ENCODE data around the gene PARS2. TPM values are rescaled to one million over a fixed set of nuclear protein-coding genes. Genes with fewer than 3 reads are reported as not detected.
A peak's percentile ranks its signal among the peaks of the same experiment; 100 is the strongest.
"Not testable (repeated sequence)": the region's sequence is repeated elsewhere in the genome, so short reads cannot be mapped to it uniquely, and the experiment has no call there.

PARS2 gene
- total RNA-seq, 1 donor from 2014 or later, result 7.1 TPM

DNA sequence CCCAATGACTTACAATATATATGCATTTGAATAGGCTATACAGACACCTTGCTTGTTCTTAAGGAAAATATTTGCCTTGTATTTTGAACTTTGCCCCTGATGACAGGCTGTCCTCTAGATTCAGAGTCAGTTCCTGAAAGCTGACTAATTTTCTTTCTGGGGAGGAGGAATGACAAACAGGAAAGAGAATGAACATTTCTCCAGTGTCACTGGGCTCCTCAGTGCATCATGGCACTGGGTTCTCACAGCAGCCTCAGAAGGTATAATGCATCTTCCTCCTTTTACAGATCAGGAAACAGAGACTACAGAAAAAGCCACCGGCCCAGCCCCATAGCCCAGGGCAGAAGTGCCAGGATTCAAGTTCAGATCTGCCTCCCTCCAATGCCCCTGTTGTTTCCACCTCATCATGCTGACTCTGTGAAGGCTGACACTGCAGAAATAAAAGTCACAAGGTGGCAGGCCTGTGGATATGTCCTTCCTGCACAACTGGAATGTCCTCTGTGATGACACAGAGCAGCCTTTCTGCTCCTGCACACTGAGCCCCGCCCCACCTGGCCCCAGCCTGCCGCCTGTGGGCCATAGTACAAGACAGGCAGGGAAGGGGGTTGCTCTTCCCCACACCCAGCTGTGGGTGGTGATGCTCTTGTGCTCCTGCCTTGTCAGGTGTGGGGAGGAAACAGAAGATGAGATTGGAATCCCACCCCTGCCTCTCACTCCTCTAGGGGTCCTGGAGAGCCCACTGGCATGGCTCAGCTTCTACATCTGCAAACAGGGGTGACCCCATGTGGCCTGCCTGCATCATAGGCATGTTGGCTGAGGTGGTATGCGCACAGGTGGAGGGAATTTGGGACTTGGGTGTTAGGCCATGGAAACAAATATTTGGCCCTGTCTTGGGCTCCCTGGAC, 30.4 kb upstream of the PARS2 start:
- no peaks in the 10 kb centered on the region for H3K27me3 Mint-ChIP-seq
- no peaks in the 10 kb centered on the region for H3K9me3 Mint-ChIP-seq
- no peak overlapping the region for H3K27ac Mint-ChIP-seq
- intact Hi-C loops (cut with micrococcal nuclease), result loop anchor here (5.0 kb wide), 1 partner anchor 387 kb away; the partner anchor contains the start of gene SSBP3
- no peaks in the 10 kb centered on the region for H3K36me3 Mint-ChIP-seq (ENCODE audit: low read depth)
- H3K4me1 Mint-ChIP-seq, result peaks cover 27% of the 10 kb centered on the region
- DNase-seq, result no peak
- H3K4me3 Mint-ChIP-seq, result no peak overlapping the region

DNA sequence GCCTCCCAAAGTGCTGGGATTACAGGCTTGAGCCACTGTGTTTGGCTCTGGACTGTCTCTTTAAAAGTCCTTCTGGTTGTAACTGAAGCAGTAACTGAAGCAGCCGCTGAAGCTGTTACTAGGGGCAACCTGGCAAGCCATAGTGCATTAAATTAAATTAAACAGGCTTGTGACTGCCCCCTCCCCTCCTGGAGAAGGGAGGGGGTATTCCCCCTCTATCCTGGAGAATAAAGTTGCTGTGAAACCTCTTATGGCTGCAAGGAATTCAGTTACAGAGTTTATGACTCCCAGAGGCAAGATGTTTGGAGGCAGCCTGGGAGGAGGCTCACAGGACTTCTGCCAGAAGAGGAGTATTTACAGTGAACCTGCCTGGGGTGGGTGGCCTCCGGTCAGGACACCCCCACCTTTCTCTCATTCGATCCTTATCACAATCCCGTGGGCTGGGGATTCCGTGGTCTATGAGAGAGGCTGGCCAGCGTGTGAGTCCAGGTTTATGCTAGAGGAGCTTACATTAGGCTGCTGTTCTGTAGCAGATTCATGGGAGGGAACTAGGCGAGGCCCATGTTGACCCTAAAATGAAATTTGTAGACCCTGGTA, 28.5 kb upstream of the PARS2 start:
- intact Hi-C loops (cut with micrococcal nuclease), result no loop called here
- Mint-ChIP-seq H3K36me3 (ENCODE audit: low read depth) (no peaks in the 10 kb centered on the region), H3K4me3 (no peak overlapping the region), H3K9me3 (no peaks in the 10 kb centered on the region), H3K27ac (no peak overlapping the region), H3K4me1 (peaks cover 8% of the 10 kb centered on the region), H3K27me3 (no peaks in the 10 kb centered on the region)
- DNase-seq, result no peak

DNA sequence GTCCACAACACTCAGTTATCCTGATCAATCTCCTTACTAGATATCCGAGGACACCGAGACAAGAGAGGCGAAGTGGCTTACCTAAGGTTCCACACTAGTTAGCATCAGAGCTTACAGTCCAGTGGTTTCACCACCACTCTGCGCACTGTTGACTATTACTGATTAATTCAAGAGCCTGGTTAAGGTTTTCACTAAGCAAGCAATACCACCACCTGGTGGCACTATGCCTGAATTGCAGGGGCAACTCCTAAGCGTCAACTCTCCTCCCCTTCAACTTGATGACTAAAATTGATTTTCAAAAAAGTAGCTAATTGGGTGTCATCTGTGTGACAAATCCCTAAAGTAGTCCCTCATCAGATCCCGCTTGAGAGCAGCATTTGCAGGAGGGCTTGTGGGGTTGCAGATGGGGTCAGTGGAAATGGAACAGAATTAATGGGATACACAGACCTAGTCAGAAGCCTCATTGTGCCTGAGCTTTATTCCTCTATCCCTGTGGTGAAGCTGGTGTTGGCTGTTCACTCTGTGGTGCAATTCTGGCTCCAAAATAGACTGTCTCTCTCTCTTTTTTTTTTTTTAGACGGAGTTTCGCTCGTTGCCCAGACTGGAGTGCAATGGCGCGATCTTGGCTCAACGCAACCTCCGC, 27.7 kb upstream of the PARS2 start:
- Mint-ChIP-seq H3K4me3 (no peak overlapping the region), H3K36me3 (ENCODE audit: low read depth) (no peaks in the 10 kb centered on the region), H3K4me1 (peaks cover 8% of the 10 kb centered on the region), H3K27me3 (no peaks in the 10 kb centered on the region), H3K9me3 (no peaks in the 10 kb centered on the region), H3K27ac (no peak overlapping the region)
- intact Hi-C loops (cut with micrococcal nuclease), result no loop called here
- peak; percentile 77 for DNase-seq

DNA sequence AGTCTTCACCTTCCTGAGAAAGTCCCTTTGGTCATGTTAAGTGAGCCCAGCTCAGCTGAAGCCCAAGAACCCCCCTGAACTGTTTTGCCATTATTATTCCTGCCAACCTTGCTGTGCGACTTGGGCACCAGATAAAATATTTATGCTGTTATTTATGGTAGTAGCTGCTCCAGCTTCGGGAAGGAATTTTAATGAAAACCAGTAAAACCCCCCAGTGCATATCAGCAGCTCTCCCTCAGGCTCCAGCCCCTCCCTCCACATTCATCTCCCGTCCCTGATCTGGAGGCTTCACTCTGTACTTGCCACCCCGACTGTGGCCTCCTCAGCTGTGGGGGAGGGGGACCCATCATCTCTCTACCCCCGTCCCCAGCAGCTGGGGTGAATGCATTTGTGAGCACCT, 24.1 kb upstream of the PARS2 start:
- Mint-ChIP-seq H3K27ac (no peak overlapping the region), H3K27me3 (no peaks in the 10 kb centered on the region), H3K4me3 (no peak overlapping the region), H3K36me3 (ENCODE audit: low read depth) (no peaks in the 10 kb centered on the region), H3K4me1 (no peaks in the 10 kb centered on the region), H3K9me3 (no peaks in the 10 kb centered on the region)
- intact Hi-C loops (cut with micrococcal nuclease), result no loop called here
- DNase-seq, result no peak

DNA sequence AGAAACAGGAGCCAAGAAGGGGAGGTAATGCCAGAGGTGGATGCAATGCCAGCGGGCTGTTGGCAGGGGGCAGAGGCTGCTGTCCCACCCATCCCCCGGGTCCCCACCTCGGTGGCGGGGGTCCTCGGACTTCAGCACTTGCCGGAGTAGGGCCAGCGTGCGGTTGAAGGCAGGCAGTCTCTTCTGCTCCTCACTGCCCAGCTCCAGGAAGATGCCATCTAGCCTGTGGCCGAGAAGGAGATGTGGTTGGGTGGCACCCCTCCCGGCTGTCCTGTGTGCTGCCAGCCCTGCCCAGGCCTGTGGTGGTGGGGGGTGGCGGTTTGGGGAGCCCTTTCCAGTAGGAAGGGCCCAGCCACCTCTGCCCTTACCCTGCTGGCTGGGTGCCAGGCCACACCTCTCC, 23.3 kb upstream of the PARS2 start:
- Mint-ChIP-seq H3K4me1 (no peaks in the 10 kb centered on the region), H3K9me3 (no peaks in the 10 kb centered on the region), H3K27ac (no peak overlapping the region), H3K36me3 (ENCODE audit: low read depth) (no peaks in the 10 kb centered on the region), H3K4me3 (no peak overlapping the region), H3K27me3 (no peaks in the 10 kb centered on the region)
- no peak for DNase-seq
- intact Hi-C loops (cut with micrococcal nuclease), result no loop called here

DNA sequence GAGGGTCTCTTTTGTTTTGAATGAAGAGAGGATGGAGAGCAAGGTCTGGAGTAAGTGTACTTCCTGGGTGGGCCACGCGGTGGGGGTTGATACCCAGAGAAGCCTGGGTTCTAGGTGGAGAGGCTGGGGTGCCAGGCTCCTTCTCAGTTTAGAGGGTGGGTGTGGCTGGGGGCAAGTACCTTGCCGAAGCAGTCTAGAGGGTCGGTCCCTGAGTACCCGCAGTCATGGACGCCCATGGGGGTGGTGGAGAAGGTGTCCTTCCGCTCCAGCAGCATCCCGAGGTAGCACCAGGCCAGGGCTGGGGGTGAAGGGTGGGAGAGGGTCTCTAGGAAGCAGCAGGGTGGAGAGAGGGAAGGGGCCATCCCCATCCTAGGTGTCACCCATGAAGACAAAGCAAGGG, 22.5 kb upstream of the PARS2 start:
- intact Hi-C loops (cut with micrococcal nuclease), result no loop called here
- H3K27me3 Mint-ChIP-seq, result no peaks in the 10 kb centered on the region
- no peak overlapping the region for H3K27ac Mint-ChIP-seq
- H3K36me3 Mint-ChIP-seq (ENCODE audit: low read depth), result no peaks in the 10 kb centered on the region
- DNase-seq, result no peak
- H3K9me3 Mint-ChIP-seq, result no peaks in the 10 kb centered on the region
- no peak overlapping the region for H3K4me3 Mint-ChIP-seq
- no peaks in the 10 kb centered on the region for H3K4me1 Mint-ChIP-seq

DNA sequence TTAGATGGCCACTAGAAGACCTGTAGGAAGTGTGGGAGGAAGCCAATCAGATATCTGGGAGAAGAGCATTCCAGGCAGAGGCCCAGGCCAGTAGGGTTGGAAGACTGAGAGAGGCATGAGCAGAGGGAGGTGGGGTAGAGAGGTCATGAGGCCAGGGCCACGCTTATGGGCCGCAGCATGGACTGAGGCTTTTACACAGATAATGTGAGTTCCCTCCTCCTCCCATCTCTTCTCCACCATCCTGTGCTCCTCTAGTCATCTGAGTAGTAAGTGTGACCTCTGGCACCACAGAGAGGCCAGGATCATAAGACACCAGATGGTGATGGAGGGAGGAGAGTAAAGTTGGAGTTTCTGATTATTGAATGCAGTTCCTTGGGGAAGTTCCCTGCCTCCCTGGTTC, 19.7 kb upstream of the PARS2 start:
- Mint-ChIP-seq H3K27me3 (no peaks in the 10 kb centered on the region), H3K4me3 (no peak overlapping the region), H3K27ac (no peak overlapping the region), H3K36me3 (ENCODE audit: low read depth) (no peaks in the 10 kb centered on the region), H3K9me3 (no peaks in the 10 kb centered on the region), H3K4me1 (no peaks in the 10 kb centered on the region)
- intact Hi-C loops (cut with micrococcal nuclease), result no loop called here
- DNase-seq, result no peak

DNA sequence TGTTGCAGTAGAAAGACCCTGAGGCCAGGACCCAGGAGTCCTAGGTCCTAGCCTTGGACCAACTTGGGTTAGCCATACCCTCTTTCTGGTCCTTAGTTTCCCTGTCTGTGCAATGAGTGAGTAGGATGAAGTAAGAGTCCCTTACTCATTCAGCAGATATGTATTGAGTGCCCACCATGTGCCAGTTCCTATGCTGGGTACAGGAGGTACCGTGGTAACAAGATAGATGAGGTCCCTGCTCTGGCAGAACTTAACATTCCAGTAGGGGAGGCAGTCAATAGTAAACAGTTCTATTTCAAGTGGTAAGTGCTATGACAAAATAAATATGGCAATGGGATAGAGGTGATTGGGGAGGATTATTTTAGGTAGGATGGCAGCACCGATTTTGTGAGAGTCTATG, 18.3 kb upstream of the PARS2 start:
- no peak overlapping the region for H3K4me3 Mint-ChIP-seq
- intact Hi-C loops (cut with micrococcal nuclease), result no loop called here
- no peaks in the 10 kb centered on the region for H3K9me3 Mint-ChIP-seq
- H3K36me3 Mint-ChIP-seq (ENCODE audit: low read depth), result no peaks in the 10 kb centered on the region
- no peaks in the 10 kb centered on the region for H3K4me1 Mint-ChIP-seq
- no peak for DNase-seq
- H3K27me3 Mint-ChIP-seq, result no peaks in the 10 kb centered on the region
- H3K27ac Mint-ChIP-seq, result no peak overlapping the region

DNA sequence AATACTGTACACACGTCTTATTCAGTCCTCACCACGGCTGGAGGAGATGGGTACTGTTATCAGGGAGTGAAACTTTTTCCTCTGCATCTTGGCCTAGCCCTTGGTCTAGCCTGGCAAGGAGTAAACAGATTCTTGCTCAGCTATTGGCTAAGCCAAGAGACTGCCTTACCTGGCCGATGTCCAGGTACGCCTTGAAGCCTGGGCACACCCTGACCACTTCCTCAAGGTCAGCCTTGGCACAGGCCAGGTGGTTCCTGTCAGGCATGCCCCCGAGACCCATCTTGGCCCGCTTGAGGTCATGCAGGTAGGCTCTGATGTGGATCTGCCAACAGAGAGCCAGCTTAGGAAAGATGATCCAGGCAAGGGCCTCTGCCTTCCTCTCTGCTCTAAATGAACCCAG, 17.8 kb upstream of the PARS2 start:
- no peaks in the 10 kb centered on the region for H3K27me3 Mint-ChIP-seq
- no peak overlapping the region for H3K4me3 Mint-ChIP-seq
- no peak for DNase-seq
- intact Hi-C loops (cut with micrococcal nuclease), result no loop called here
- H3K36me3 Mint-ChIP-seq (ENCODE audit: low read depth), result no peaks in the 10 kb centered on the region
- no peaks in the 10 kb centered on the region for H3K9me3 Mint-ChIP-seq
- H3K4me1 Mint-ChIP-seq, result no peaks in the 10 kb centered on the region
- H3K27ac Mint-ChIP-seq, result no peak overlapping the region

DNA sequence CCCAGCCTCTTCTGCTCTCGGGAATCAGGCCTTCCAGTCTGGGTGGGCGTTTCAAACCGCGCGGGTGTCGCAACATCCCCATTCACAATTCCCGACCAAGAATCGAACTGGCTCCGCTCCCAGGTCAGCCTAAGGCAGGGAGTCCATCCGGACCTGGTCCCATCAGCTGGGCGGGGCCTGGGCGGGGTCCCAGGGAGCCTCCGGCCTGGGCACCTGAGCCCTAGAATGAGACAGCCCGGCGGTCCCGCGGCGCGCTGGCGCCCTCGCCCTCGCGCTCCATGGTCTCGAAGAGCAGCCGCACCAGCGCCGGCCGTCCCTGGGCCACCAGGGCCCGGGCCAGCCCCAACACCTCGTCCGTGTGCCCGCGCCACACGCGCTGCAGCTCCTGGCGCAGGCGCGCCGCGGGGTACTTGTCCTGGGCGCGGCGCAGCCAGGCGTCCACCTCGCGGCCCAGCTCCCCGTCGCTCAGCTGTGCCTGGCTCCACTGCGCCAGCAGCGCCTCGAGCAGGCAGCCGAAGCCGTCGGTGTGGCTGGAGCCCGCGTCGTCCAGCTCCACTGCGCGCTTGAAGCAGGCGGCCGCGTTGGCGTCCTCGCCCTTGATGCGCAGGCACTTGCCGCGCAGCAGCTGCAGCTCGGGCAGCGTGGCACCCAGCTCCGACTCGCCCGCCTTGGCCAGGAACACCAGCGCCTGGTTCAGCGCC, 16.9 kb upstream of the PARS2 start:
- Mint-ChIP-seq H3K9me3 (no peaks in the 10 kb centered on the region), H3K27ac (no peak overlapping the region), H3K4me1 (no peaks in the 10 kb centered on the region), H3K4me3 (no peak overlapping the region), H3K36me3 (ENCODE audit: low read depth) (no peaks in the 10 kb centered on the region), H3K27me3 (no peaks in the 10 kb centered on the region)
- DNase-seq, result no peak
- intact Hi-C loops (cut with micrococcal nuclease), result no loop called here

DNA sequence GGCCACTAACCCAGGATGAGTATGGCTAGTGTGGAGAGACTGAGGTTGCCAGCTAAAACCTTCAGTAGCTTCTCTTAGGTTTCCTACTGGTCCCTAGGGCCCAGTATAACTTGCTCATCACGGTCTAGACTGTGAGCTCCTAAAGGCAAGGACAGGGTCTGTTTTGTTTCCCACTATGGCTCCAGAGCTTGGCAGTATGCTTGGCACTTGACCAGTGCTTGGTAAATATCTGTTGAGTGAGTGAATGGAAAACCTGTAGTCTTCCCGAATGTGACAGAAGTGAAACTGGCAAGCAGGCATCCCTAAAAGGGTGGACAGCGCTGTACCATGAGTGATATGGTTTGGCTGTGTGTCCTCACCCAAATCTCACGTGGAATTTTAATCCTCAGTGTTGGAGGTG, 13.1 kb upstream of the PARS2 start:
- no peaks in the 10 kb centered on the region for H3K4me1 Mint-ChIP-seq
- H3K9me3 Mint-ChIP-seq, result no peaks in the 10 kb centered on the region
- H3K36me3 Mint-ChIP-seq (ENCODE audit: low read depth), result no peaks in the 10 kb centered on the region
- no peak overlapping the region for H3K27ac Mint-ChIP-seq
- no peak for DNase-seq
- H3K4me3 Mint-ChIP-seq, result no peak overlapping the region
- H3K27me3 Mint-ChIP-seq, result no peaks in the 10 kb centered on the region
- intact Hi-C loops (cut with micrococcal nuclease), result no loop called here

DNA sequence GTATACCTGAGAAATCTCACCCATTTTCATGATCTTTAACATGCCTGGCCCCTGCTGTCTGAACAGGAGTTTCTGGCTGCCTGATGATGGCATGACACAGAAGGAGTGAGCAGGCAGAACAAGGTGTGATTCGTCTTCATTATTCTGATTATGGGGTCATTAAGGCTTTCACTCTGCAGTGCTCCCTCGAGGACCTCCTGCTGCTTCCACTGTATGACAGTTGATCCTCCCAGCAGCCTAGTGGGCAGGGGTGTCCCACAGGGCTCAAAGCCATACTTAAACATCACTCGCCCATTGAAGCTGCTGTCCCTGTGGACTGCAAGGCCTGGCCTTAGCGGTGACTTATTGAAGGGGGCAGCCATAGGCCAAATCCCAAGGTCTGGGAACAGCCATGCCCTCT, 12.7 kb upstream of the PARS2 start:
- intact Hi-C loops (cut with micrococcal nuclease), result no loop called here
- Mint-ChIP-seq H3K9me3 (no peaks in the 10 kb centered on the region), H3K4me3 (no peak overlapping the region), H3K27ac (no peak overlapping the region), H3K27me3 (no peaks in the 10 kb centered on the region), H3K36me3 (ENCODE audit: low read depth) (no peaks in the 10 kb centered on the region), H3K4me1 (no peaks in the 10 kb centered on the region)
- DNase-seq, result no peak

DNA sequence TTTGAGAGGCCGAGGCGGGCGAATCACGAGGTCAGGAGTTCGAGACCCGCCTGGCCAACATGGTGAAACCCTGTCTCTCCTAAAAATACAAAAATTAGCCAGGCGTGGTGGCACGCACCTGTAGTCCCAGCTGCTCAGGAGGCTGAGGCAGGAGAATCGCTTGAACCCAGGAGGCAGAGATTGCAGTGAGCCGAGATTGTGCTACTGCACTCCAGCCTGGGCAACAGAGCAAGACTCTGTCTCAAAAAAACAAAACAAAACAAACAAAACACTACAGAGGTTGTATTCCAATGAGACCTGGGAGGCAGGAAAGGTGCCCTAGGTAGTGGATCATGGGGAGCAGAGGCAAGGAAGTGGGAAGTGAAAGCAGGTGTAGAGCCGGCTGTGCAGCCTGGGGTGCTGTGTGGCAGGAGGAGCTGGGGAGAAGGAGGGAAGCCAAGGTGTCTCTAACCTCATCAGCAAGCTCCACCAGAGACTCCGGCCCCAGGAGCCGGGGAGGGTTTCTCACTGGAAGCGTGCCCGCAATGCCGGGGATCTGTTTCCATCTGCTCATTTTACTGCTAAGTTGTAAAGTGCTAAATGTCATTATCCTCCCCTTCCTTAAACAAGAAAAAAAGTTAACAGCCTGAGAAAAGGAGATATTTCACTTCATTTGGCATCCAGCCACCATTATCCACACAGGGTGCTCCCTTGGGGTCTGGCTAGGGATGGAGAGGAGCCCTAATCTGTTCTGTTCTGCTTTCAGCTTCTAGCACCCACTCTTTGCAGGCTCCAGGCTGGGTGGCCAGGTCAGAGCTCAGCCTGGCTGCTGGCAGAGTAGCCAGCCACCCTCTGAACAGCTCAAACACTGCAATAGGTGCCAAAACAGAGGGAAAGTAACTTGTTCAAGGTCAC, 11.8 kb upstream of the PARS2 start:
- H3K36me3 Mint-ChIP-seq (ENCODE audit: low read depth); H3K27ac Mint-ChIP-seq; DNase-seq; H3K4me1 Mint-ChIP-seq; H3K9me3 Mint-ChIP-seq; H3K4me3 Mint-ChIP-seq; intact Hi-C loops (cut with micrococcal nuclease); H3K27me3 Mint-ChIP-seq: not testable (repeated sequence)
